Sigmoid colon (tissue), 4 donors: ENCODE measurements around the gene IGDCC3.

Experiments
- CTCF ChIP-seq, 4 experiments: fragments of 450-650 bp in 3 of 4; fragments of 200-600 bp in 1 of 4; IDR thresholded peaks; one replicate each; pipeline ENCODE4 v1.5.1; 2016 to 2019; ENCODE audit warnings: antibody characterized with exemption in 4 of 4, mild to moderate bottlenecking in 3 of 4, moderate library complexity in 2 of 4
- EP300 ChIP-seq, 4 donors: sonication (generic); formaldehyde crosslinking; IDR thresholded peaks; one replicate each; pipeline ENCODE4 v1.6.1; 2017; ENCODE audit warnings: antibody characterized with exemption in 4 of 4
- POLR2A ChIP-seq, 2 donors: fragments of 450-650 bp; IDR thresholded peaks; one replicate each; pipeline ENCODE4 v1.6.1; 2016; ENCODE audit warnings: antibody characterized with exemption in 2 of 2, mild to moderate bottlenecking in 2 of 2, moderate library complexity in 2 of 2
- POLR2AphosphoS5 ChIP-seq, 4 donors: sonication (generic); formaldehyde crosslinking; IDR thresholded peaks; one replicate each; pipeline ENCODE4 v1.6.1; 2017; ENCODE audit warnings: antibody characterized with exemption in 4 of 4

GRCh38 chr15:65300924-65301441, 76.8 kb downstream of the IGDCC3 start:
- TF ChIP-seq POLR2A (IDR thresholded peaks at IDR 0.05) (no peak), CTCF (IDR thresholded peaks at IDR 0.05) (no peak), EP300 (IDR thresholded peaks at IDR 0.05) (no peak), POLR2AphosphoS5 (IDR thresholded peaks at IDR 0.05) (no peak)
